Airway epithelial cell (primary cell): ENCODE data around the gene ETS2. TPM values are rescaled to one million over a fixed set of nuclear protein-coding genes. Genes with fewer than 3 reads are reported as not detected.

Source experiments
- total RNA-seq: library from RNA; depleted of rRNA; stranded (reverse); fragments of >200 nt; gene quantifications from 2 replicates; pipeline ENCODE4 v1.2.3, GENCODE V29; 2015

ETS2 gene
- 55.9 and 74.9 TPM in 2 replicates for total RNA-seq

DNA sequence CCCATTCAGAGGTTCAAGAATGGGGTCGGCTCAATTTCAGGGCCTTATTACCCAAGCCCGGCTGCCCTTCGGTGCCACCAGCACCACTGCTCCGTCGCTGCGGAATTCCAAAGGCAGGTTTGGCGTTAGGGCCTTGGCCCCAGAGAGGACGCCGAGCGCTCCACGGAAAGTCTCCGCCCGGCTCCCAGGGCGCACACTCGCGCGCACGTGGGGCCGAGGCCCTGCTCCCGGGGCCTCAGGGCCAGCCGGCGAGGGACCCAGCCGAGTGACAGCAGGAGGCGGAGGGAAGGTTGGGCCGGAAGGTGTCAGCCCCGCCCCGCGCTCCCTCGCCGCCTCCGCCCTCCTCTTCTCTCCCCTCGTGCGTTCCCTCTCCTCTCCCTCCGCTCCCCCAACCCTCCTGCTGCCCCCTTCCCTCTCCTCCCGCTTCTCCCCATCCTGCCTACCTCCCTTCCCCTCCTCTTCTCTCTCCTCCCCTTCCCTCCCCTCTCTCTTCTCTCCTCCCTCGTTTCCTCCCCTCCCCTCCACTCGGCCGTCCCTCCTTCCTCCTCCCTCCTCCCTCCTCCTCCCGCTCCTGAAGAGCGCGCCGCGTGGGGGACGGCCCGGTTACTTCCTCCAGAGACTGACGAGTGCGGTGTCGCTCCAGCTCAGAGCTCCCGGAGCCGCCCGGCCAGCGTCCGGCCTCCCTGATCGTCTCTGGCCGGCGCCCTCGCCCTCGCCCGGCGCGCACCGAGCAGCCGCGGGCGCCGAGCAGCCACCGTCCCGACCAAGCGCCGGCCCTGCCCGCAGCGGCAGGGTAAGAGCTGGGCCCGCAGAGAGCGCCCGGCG is at the start of gene ETS2:
ETS2 (plus strand) TSS at position 602 of the 825 bp plus-strand sequence. CDS start 4,106 bp downstream, outside the sequence.

